Ishikawa (cell line): Measurements from ENCODE around the gene SLC1A2.

ENCODE experiments used
- CEBPB ChIP-seq: IDR thresholded peaks from 2 replicates; pipeline ENCODE4 v1.6.1; 2012
- CREB1 ChIP-seq: IDR thresholded peaks from 2 replicates; pipeline ENCODE4 v1.6.1; 2012; ENCODE audit warnings: low read depth
- EGR1 ChIP-seq: IDR thresholded peaks from 2 replicates; pipeline ENCODE4 v1.6.1; 2012
- EP300 ChIP-seq: IDR thresholded peaks from 2 replicates; pipeline ENCODE4 v1.6.1; 2012; ENCODE audit warnings: borderline replicate concordance
- FOXM1 ChIP-seq: IDR thresholded peaks from 2 replicates; pipeline ENCODE4 v1.6.1; 2012; ENCODE audit warnings: low read depth, borderline replicate concordance
- NFIC ChIP-seq: IDR thresholded peaks from 2 replicates; pipeline ENCODE4 v1.6.1; 2012
- RAD21 ChIP-seq: IDR thresholded peaks from 2 replicates; pipeline ENCODE4 v1.6.1; 2012; ENCODE audit warnings: low read depth
- TAF1 ChIP-seq: IDR thresholded peaks from 2 replicates; pipeline ENCODE4 v1.6.1; 2012; ENCODE audit warnings: low read depth, mild to moderate bottlenecking
- TCF12 ChIP-seq: IDR thresholded peaks from 2 replicates; pipeline ENCODE4 v1.6.1; 2012; ENCODE audit warnings: low read depth
- TEAD4 ChIP-seq: IDR thresholded peaks from 2 replicates; pipeline ENCODE4 v1.6.1; 2012
- YY1 ChIP-seq: IDR thresholded peaks from 2 replicates; pipeline ENCODE4 v1.6.1; 2012; ENCODE audit warnings: low read depth
- ZBTB7A ChIP-seq: IDR thresholded peaks from 2 replicates; pipeline ENCODE4 v1.6.1; 2012; ENCODE audit warnings: low read depth
- TF ChIP-seq, protein P1 (sequence below): IDR thresholded peaks from 2 replicates; pipeline ENCODE4 v1.6.1; 2012; ENCODE audit warnings: low read depth, mild to moderate bottlenecking
- TF ChIP-seq, protein P2 (sequence below): IDR thresholded peaks from 2 replicates; pipeline ENCODE4 v1.6.1; 2012
- TF ChIP-seq, protein P3 (sequence below): IDR thresholded peaks from 2 replicates; pipeline ENCODE4 v1.6.1; 2012

The SLC1A2 gene

GRCh38 chr11:35210876-35211546 is 208.3 kb downstream of the SLC1A2 start:
- TF ChIP-seq CREB1 (no peak), TCF12 (no peak), YY1 (no peak), TEAD4 (no peak), ZBTB7A (no peak), EGR1 (no peak), CEBPB (no peak)
- TF ChIP-seq, protein P1, sequence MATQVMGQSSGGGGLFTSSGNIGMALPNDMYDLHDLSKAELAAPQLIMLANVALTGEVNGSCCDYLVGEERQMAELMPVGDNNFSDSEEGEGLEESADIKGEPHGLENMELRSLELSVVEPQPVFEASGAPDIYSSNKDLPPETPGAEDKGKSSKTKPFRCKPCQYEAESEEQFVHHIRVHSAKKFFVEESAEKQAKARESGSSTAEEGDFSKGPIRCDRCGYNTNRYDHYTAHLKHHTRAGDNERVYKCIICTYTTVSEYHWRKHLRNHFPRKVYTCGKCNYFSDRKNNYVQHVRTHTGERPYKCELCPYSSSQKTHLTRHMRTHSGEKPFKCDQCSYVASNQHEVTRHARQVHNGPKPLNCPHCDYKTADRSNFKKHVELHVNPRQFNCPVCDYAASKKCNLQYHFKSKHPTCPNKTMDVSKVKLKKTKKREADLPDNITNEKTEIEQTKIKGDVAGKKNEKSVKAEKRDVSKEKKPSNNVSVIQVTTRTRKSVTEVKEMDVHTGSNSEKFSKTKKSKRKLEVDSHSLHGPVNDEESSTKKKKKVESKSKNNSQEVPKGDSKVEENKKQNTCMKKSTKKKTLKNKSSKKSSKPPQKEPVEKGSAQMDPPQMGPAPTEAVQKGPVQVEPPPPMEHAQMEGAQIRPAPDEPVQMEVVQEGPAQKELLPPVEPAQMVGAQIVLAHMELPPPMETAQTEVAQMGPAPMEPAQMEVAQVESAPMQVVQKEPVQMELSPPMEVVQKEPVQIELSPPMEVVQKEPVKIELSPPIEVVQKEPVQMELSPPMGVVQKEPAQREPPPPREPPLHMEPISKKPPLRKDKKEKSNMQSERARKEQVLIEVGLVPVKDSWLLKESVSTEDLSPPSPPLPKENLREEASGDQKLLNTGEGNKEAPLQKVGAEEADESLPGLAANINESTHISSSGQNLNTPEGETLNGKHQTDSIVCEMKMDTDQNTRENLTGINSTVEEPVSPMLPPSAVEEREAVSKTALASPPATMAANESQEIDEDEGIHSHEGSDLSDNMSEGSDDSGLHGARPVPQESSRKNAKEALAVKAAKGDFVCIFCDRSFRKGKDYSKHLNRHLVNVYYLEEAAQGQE, result no peak
- TF ChIP-seq, protein P2, sequence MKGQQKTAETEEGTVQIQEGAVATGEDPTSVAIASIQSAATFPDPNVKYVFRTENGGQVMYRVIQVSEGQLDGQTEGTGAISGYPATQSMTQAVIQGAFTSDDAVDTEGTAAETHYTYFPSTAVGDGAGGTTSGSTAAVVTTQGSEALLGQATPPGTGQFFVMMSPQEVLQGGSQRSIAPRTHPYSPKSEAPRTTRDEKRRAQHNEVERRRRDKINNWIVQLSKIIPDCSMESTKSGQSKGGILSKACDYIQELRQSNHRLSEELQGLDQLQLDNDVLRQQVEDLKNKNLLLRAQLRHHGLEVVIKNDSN, result no peak
- TF ChIP-seq, protein P3, sequence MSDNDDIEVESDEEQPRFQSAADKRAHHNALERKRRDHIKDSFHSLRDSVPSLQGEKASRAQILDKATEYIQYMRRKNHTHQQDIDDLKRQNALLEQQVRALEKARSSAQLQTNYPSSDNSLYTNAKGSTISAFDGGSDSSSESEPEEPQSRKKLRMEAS, result no peak

GRCh38 chr11:35208795-35209194 is 210.6 kb downstream of the SLC1A2 start:
- no peak for TF ChIP-seq RAD21
- TF ChIP-seq ZBTB7A, result no peak
- TF ChIP-seq, protein P3, result no peak
- no peak for TF ChIP-seq TCF12
- no peak for TF ChIP-seq CREB1
- no peak for TF ChIP-seq EP300
- TF ChIP-seq NFIC, result no peak
- TF ChIP-seq TEAD4, result no peak
- TF ChIP-seq CEBPB, result no peak
- no peak for TF ChIP-seq EGR1
- TF ChIP-seq, protein P2, result no peak
- TF ChIP-seq FOXM1, result no peak
- TF ChIP-seq, protein P1, result no peak
- TF ChIP-seq YY1, result no peak
- TF ChIP-seq TAF1, result no peak

DNA sequence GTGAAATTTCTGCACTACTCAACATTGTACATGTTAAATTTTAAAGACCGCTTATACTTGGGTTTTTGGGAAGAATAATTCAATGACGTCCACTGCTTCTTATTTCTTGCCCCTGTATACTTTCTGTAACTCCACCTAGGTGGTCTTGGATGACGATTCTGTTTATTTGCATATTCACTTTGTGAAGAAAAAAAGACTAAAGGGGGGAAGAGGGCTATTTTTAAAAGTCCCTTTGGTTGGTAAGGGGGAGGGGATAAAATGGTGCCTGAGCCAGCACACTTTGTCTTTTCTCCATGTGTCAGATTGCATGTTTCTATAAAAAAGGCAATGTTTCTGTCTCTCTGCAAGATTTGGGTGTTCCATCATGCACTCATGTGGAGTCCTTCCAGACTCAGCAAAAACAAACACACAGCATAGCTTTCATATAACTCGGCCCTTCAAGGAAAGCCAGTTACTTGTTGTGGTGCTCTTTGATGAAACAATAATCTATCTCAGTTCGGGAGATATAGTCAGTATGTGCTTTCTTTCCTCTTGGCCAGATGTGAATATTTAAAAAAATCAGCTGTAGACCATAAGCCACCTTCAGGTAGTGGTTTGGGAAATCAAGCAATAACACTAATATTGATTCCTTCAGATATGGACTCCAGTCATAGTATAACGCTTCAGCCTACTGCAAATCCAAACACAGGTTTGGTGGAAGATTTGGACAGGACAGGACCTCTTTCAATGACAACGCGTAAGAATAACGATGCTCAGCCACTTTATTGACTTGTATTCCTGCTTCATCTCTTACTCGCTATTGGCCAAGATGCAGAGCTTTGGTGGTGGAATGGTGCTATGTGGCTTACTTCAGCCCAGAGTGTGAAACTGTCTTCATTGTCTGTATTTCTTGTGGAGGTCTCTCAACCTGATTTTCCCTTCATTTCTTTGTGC is 211.6 kb downstream of the SLC1A2 start:
- TF ChIP-seq, protein P1, result no peak
- TF ChIP-seq EGR1 (no peak), CREB1 (no peak), TAF1 (no peak), YY1 (no peak), CEBPB (no peak), EP300 (no peak), NFIC (no peak), FOXM1 (no peak), ZBTB7A (no peak), TCF12 (no peak), TEAD4 (no peak), RAD21 (no peak)
- TF ChIP-seq, protein P2, result no peak
- TF ChIP-seq, protein P3, result no peak
